NCI-H2029 treated with DMSO at 0.1 percent for 48 hours (cell line): ENCODE data around the gene ADGRV1.

Experiments
- DNase-seq: peaks from one replicate; lab custom pipeline; 2025; lab: John Stamatoyannopoulos, UW

ADGRV1 gene

DNA sequence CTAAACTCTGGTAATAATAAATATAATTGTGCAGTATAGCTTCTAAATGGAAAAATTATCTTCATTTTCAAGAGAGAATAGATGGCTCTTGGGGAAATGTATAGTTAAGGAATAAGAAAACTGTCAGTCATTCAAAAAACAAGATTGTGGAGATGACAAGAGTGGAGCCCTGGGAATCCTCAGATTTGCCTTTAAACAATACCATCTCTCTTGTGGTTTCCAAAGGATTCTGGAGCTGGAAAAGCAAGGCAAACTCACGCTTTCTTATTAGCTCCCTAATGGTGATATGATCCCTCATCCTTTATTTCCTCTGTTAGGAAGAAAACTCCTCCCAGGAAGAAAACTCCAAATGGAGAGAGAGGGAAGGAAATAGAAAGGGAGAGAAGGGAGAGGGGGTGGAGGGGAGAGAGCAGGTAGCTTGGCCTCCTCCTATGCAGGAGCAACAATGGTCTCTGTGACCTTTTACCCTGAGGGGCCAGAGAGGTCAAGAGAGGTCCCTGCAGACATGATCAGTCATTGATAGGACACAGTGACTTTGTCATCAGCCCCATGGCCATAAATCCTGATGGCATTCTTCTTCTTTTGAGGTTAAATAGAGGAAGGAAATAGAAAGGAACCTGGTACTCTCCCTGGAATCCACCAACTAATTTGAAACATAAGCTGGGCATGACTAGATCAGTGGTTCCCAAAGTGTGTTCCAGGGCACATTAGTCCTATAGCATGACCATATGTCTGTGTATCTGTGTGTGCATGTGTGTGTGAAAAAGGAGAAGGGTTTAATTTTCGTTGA, 512.4 kb downstream of the ADGRV1 start:
- DNase-seq = no peak

DNA sequence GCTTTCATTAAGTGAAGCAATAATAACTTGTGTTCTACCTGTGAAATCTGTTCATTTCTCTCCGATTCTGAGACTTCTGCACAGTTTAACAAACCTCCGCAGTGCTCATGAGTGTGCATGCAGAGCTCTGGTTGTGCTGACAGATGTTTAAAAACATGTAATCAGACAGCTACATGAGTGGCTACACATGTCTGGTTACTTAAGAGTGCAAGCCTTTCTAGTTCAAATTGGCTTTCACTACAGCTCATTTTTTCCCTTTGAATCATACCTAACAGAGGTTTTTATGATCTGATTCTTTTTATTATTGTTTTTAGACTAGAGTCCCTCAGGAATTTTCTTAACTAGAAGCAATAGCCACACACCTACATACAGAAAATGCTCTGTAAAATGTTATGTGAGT, 514.3 kb downstream of the ADGRV1 start:
- DNase-seq = no peak

DNA sequence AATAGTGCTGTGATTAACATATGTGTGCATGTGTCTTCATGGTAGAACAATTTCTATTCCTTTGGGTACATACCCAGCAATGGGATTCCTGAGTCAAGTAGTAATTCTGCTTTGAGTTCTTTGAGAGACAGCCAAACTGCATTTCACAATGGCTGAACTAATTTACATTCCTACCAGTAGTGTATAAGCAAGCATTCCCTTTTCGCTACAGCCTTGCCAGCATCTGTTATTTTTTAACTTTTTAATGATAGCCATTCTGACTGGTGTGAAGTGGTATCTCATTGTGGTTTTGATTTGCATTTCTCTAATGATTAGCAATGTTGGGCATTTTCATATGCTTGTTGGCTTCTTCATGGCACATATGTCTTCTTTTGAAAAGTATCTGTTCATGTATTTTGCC, 516.0 kb downstream of the ADGRV1 start:
- no peak for DNase-seq

DNA sequence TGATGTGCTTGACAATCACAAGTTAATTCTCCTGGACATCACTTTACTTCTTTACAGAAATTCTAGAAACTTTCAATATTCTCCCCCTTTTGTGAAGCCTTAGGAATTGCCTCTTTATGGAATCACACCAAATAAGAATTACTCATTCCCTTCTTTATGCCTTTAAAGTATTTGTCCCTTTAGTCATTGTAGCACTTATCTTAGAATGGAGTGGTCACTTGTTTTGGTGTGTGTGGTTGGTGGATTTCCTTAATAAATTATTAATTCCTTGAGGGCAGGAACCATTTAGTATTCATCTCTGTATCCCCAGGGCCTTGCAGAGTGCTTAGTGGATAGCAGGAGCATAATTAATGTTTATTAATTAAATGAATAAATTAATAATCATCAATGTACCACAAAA, 517.5 kb downstream of the ADGRV1 start:
- DNase-seq = no peak

DNA sequence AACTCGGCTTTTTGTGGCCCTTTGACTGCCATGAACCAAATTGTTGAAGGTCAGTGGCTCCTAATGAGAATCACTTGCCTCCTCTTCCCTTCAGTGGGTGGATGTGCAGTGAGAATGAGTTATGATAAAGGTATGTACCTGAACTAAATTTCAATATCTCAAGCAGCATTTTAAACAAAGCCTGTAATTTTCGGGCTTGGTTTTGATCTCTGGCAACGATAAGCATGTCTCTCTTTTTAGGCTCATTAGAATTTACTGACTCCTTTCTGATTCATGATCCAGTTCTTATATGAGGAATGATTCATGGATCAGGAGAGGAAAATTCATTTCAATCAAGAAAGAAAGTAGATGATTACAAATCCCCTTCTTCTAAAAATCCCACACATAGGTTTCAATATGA, 519.0 kb downstream of the ADGRV1 start:
- no peak for DNase-seq

DNA sequence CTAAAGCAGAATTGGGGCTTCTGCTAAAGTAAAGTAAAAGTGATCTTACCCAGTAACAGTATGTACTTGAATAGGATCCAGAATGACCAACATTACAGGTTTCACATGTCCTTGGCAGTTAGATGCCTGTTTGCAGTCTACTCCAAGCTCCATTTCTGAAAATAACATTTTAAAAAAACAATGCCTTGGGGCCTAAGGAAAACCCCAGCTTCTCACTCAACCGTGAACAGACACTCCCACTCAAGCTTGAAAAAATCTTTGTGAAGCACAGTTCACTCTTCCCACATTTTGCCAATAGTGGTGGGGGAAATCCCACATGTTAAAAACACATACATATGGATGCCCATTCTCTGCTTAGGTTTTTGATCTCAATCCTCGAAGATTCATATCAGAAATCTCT, 520.4 kb downstream of the ADGRV1 start:
- DNase-seq = no peak

DNA sequence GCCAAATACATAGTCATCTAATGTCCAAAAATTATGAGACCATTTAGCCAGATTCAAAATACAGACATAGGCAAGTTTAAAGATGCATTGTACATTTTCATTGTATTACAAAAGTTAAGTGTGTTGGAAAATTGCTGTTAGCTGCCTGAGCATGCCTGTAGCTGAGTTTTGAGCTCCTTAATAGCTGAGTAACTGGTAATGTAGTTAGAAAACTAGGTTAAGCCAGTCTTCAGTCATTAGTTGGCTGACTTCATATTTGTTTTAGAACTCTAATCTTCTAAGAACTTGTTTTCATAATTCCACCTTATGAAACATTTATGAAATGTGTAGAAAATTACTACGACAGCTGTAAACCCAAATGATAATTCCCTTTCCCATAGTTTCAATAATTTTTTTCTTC, 531.2 kb downstream of the ADGRV1 start:
- DNase-seq = no peak

DNA sequence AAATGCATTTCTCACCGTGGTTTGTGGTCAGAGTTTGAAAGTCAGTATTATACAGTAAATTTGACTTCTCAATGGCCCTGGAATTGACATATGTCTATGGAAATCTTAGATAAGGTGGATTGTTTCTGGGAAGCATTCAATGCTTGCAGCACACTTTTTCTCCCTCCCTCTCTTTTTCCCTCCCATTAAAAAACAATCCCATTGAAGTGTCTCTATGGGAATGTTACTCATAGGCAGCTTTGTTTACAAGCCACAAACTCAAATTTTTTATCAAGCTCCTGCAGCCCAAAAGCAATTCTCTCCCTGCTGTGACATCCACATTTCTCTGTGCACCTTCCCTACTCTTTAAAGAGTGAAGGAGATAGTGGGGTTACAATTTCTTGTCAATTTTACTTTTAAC, 532.4 kb downstream of the ADGRV1 start:
- no peak for DNase-seq

DNA sequence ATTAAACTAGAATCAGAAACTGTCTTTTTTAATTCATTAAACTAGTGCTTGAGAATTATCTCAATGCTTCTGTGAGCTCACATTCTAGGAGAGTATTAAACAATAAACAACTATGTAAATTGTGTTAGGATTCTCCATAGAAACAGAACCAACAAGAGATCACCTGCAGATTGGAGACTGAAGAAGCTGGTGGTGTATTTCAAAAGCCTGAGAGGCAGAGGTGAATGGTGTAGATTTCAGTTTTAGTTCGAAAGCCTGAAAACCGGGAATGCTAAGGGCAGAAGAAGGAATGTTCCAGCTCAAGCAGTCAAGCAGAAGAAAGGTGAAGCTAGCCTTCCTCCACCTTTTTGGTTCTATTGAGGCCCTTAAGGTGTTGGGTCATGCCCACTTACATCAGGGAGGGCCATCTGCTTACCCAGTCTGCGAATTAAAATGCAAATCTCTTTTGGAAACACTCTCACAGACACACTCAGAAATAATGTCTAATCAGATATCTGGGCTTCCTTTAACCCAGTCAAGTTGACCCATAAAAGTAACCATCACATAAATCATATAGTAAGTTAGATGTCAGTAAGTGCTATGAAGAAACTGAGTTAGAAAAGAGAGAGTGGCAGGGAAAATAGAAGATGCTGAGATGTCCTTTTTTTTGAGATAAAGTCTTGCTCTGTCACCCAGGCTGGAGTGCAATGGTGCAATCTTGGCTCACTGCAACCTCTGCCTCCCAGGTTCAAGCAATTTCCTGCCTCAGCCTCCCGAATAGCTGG, 533.1 kb downstream of the ADGRV1 start:
- DNase-seq = no peak

DNA sequence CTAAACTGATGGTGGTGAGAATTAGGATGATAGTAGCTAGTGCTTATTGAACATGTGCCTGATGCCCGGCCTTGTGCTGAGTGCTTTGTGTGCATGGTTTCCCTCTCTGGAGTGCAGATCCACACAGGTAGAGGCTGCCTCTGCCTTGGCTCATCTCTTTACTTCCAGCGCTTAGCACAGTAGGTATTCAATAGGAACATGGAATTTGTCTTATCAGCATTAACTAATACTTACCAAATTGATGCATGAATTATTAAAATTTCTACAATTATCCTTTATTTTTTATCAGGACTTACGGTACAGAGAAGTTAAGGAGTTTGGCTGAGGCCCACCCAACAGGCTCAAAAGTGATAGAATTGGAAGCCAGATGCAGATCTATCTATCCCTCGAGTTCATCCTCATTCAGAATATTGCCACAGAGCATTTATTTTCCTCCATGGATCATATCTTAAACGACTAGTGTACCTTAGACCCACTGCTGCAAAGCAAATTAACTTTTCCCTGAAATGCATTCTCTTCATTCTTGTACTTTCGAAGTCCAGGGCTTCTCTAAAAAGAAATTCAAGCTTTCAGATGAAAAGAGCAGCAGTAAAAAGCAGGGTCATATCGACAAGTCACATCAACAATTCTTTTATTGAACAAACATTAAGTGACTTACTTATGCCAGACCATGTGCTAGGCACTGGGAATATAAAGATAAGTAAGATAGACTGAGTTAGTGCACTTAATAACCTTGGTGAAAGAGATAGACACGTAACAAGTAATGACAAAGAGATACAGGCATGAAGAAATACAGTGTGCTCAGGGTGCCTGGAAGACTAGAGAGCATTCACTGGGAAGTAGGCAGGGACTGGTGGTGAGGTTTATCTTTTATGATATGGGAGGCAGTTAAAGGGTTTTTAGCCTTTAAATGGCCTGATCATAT, 534.5 kb downstream of the ADGRV1 start:
- no peak for DNase-seq

DNA sequence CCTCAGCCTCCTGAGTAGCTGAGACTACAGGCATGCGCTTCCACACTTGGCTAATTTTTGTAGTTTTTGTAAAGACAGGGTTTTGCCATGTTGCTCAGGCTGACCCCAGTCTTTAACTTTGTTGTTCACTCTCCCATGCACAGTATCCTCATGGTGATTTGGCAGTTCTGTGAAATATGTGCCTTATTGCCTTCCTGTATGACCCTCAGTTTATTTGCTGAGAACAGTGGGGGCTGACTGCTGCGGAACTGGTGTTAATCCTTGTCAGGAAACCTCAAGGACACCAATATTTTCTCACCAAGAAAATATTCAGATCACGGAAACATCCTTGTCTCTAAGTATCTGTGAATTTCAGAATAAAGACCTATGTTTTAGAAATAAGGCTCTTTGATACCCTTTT, 536.7 kb downstream of the ADGRV1 start:
- DNase-seq = no peak

DNA sequence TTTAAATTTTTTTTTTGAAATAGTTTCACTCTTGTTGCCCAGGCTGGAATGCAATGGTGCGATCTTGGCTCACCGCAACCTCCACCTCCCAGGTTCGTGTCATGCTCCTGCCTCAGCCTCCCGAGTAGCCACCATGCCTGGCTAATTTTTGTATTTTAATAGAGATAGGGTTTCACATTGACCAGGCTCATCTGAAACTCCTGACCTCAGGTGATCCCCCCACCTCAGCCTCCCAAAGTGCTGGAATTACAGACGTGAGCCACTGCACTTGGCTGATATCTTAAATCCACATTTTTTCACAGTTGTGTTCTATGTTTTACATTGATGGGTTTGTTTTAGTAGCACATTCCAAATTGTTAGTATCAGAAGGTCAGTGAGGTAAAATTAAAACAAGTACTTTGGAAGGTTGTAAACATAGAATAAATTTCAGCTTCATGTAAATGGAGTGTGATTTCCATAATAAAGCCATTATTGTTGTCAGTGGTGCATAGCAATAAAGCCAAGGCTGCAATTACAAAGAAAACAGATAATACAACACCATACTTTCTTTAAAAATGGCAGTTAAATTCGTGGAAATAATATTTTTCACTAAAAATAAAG, 537.3 kb downstream of the ADGRV1 start:
- DNase-seq = no peak

DNA sequence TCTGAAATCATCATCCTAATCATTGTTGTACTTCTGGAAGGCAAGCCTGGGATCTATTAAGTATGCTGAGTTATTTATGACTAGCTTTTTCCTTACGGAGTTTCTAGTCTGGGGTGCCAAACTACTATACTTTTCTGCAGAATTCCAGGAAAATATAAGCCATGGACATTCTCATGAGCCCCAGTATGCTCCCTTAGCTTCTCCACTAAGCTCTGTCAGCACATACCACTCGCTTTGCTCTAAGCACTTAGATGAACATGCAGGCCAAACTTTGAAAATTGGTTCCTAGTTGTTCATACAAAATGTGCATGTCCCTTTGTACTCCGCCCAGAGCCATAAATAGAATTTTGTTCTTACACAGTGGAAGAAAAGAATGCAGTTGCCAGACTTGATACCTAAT, 539.9 kb downstream of the ADGRV1 start:
- DNase-seq = no peak

DNA sequence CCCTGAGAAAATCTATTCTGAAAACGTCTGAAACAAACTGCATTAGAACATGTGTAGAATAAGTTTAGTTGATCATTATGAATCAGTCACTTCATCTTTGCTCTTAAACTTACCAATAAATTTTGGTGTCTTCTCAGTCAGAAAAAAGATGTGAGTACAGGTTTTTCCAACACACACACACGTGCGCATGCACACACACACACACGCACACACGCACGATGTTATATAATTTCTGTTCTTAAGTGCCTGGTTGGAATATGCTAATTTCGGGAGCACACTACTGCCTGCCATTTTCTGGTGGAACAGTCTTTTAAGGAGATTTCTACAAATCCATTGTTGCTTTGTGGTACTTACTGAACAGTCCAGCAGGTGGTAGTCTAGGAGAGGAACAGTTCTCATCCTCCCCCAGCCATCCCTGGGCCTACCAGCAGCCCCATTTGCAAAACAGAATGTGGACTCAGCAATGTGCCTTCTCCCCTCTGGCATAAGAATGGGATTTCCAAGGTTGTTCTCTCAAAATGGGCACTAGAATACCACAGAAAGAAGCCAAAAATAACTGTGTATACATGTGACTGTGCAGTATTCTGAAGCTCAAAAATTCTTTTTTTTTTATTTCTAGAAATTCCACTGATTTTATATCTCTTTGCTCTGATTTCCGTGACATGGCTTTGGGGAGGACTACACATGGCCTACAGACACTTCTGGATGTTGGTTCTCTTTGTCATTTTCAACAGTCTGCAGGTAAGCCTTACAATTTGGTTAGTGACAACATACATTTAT, 543.2 kb downstream of the ADGRV1 start:
- peak; percentile 79 for DNase-seq

DNA sequence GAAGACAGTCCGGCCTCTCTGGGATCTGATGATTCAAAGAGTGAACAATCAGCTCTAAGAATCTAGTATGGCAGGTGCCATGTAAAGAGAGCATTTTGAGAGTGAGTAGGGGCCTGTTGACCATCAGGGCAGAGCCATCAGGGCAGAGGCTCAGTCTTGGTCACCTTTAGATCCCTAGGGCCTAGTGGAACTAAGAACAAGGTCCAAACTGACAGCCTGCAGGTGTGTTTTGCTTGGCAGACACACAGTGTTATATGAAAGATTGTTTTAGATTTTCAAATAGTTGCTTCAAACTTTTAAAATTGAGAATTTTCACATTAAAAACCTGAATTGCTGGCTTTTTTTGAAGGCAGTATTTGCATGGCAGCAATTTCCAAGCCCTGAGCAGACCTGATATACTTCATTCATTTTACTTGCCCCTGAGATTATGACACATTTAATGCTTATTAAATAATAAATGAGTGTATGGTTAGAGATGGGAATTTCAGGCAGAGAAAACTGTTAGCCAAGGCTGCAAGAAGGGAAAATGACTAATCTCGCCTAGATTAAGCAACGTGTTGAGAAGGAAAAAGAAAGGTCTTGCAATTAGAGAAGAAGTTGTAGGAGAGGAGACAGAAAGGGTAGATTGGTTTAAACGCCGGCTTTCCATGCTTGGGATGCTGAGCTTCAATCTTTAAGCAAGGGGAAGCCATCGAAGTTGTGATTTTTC, 544.9 kb downstream of the ADGRV1 start:
- DNase-seq = no peak

DNA sequence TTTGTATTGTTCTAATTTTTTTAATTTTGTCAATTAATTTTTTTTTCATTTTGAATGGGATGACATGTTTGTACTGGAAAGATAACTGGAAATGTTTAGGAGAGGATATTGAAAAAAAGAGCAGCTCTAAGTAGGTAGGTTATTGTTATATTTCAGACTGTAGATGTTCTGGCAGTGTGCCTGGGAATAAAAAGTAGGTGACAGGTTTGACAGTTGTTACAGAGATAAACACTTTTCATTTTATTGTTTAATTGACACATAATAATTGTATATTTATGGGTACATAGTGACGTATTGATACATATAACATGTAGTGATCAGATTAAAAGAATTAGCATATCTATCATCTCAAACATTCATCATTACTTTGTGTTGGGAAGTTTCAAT, 545.5 kb downstream of the ADGRV1 start:
- DNase-seq = no peak

DNA sequence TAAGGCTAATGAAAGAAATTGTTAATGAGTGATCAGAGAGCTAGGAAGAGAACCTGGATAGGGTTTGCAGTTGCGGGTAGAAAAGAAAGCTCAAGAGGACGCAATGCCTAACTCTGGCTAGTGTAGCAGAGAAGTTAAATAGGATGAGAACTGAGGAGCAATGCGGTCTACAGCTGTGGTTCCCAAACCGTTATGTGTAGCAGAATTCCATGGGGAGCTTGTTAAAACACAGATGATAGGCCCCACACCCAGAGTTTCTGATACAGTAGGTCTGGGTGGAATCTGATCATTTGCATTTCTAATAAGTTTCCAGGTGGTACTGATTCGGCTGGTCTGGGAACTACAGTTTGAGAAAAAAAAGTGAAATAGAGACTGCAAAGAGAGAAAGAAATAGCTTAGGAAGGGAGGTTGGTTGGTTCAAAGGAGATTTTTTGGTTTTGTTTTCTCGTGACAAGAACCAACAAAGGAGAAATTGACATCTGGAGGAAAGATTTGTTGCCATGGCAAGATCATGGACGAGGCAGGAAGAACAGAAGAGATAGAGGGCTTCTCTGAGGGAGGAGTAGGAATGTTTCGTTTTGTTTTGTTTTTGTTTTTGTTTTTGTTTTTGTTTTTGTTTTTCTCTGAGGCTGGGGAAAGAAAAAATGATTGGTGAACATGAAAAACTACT, 548.4 kb downstream of the ADGRV1 start:
- DNase-seq = no peak

DNA sequence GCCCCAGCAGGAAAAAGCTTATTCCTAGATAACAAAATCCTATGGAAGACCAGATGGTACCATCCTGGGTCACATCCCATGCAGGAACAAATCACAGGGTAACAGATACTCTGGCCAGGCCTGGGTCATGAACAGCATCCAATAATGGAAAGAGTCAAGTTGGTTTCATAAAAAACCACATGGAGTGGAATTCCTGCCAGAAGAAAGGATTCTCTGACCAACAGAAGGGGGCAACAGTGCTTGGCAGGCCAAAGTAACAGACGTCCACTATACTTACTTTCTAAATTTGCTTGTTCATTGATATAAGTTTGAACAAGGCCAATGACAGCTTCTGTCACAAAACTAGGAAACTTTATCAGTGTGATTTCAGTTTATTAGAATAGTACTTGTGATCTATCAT, 551.0 kb downstream of the ADGRV1 start:
- no peak for DNase-seq

DNA sequence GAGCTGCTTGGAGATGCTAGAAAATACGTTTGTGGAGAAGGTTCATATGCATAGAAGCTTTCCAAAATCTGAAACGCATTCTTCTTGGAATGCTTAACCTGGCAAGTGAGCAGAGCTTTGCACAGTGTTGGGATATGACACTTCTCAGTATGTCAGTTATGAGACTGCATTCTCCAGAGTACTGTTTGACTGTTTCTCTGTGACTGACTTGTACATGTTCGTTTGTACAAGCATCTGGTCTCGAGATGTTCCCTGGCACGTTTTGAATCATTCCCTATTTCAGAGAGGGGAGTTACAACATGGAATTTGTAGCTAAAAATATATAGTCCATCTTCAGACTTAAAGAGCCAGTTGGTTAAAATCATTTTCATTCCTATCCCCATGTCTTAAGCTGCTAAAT, 552.1 kb downstream of the ADGRV1 start:
- DNase-seq = no peak
